Neuron (in vitro differentiated cells): ENCODE data around the gene CRHR1.
"Not testable (repeated sequence)": the region's sequence is repeated elsewhere in the genome, so short reads cannot be mapped to it uniquely, and the experiment has no call there.

ENCODE experiments used
- H2AFZ ChIP-seq: one replicate; pipeline ENCODE4 v1.6.1; 2013; ENCODE audit warnings: low read depth, mild to moderate bottlenecking, inconsistent platforms, low read length, moderate library complexity
- H3K27me3 ChIP-seq: one replicate; pipeline ENCODE4 v1.6.1; 2013; ENCODE audit warnings: low read length; ENCODE audit not compliant: insufficient read depth
- H3K36me3 ChIP-seq: one replicate; pipeline ENCODE4 v1.6.1; 2013; ENCODE audit warnings: low read length; ENCODE audit not compliant: insufficient read depth
- H3K4me1 ChIP-seq: one replicate; pipeline ENCODE4 v1.6.1; 2013; ENCODE audit warnings: low read length; ENCODE audit not compliant: insufficient read depth
- H3K4me3 ChIP-seq: 2 replicates; pipeline ENCODE4 v1.5.1; 2013; ENCODE audit warnings: mild to moderate bottlenecking, low read length, moderate library complexity
- H3K9me3 ChIP-seq: one replicate; pipeline ENCODE4 v1.6.1; 2013; ENCODE audit warnings: low read length

CRHR1 gene

GRCh38 chr17:45849536-45849990 is 65.4 kb downstream of the CRHR1 start:
- Histone ChIP-seq H3K27me3 (peaks cover 2% of the 10 kb centered on the region), H3K9me3 (no peaks in the 10 kb centered on the region), H3K36me3 (no peaks in the 10 kb centered on the region), H3K4me3 (no peak overlapping the region), H3K4me1 (no peaks in the 10 kb centered on the region), H2AFZ (no peak overlapping the region)

GRCh38 chr17:45850011-45850410 is 65.9 kb downstream of the CRHR1 start:
- Histone ChIP-seq H2AFZ (no peak overlapping the region), H3K27me3 (peaks cover 2% of the 10 kb centered on the region), H3K4me3 (no peak overlapping the region), H3K9me3 (no peaks in the 10 kb centered on the region), H3K4me1 (no peaks in the 10 kb centered on the region), H3K36me3 (no peaks in the 10 kb centered on the region)

- Histone ChIP-seq H2AFZ (no peak overlapping the region), H3K9me3 (no peaks in the 10 kb centered on the region), H3K36me3 (no peaks in the 10 kb centered on the region), H3K27me3 (peaks cover 2% of the 10 kb centered on the region), H3K4me1 (no peaks in the 10 kb centered on the region), H3K4me3 (no peak overlapping the region)
Observed at GRCh38 chr17:45850468-45850867, 66.3 kb downstream of the CRHR1 start.

- H3K4me3 ChIP-seq: no peak overlapping the region
- no peaks in the 10 kb centered on the region for H3K9me3 ChIP-seq
- H2AFZ ChIP-seq: no peak overlapping the region
- H3K36me3 ChIP-seq: no peaks in the 10 kb centered on the region
- H3K27me3 ChIP-seq: peaks cover 2% of the 10 kb centered on the region
- no peaks in the 10 kb centered on the region for H3K4me1 ChIP-seq
Observed at GRCh38 chr17:45851022-45851421, 66.9 kb downstream of the CRHR1 start.

- H2AFZ ChIP-seq: no peak overlapping the region
- peaks cover 2% of the 10 kb centered on the region for H3K27me3 ChIP-seq
- no peak overlapping the region for H3K4me3 ChIP-seq
- H3K9me3 ChIP-seq: no peaks in the 10 kb centered on the region
- no peaks in the 10 kb centered on the region for H3K36me3 ChIP-seq
- H3K4me1 ChIP-seq: no peaks in the 10 kb centered on the region
Observed at GRCh38 chr17:45851464-45851863, 67.3 kb downstream of the CRHR1 start.

GRCh38 chr17:45851873-45852272 is 67.8 kb downstream of the CRHR1 start:
- Histone ChIP-seq H3K9me3 (no peaks in the 10 kb centered on the region), H3K4me3 (no peak overlapping the region), H3K27me3 (peaks cover 2% of the 10 kb centered on the region), H3K36me3 (no peaks in the 10 kb centered on the region), H2AFZ (no peak overlapping the region), H3K4me1 (no peaks in the 10 kb centered on the region)

- H3K9me3 ChIP-seq: no peaks in the 10 kb centered on the region
- no peak overlapping the region for H3K4me3 ChIP-seq
- no peak overlapping the region for H2AFZ ChIP-seq
- no peaks in the 10 kb centered on the region for H3K4me1 ChIP-seq
- H3K27me3 ChIP-seq: peaks cover 2% of the 10 kb centered on the region
- no peaks in the 10 kb centered on the region for H3K36me3 ChIP-seq
Observed at GRCh38 chr17:45852535-45853297, 68.6 kb downstream of the CRHR1 start.

GRCh38 chr17:45854209-45854608 is 70.1 kb downstream of the CRHR1 start:
- peaks cover 2% of the 10 kb centered on the region for H3K27me3 ChIP-seq
- no peaks in the 10 kb centered on the region for H3K9me3 ChIP-seq
- no peaks in the 10 kb centered on the region for H3K36me3 ChIP-seq
- H2AFZ ChIP-seq: no peak overlapping the region
- no peak overlapping the region for H3K4me3 ChIP-seq
- no peaks in the 10 kb centered on the region for H3K4me1 ChIP-seq

GRCh38 chr17:45855691-45856336 is 71.7 kb downstream of the CRHR1 start:
- no peaks in the 10 kb centered on the region for H3K4me1 ChIP-seq
- no peaks in the 10 kb centered on the region for H3K36me3 ChIP-seq
- peaks cover 4% of the 10 kb centered on the region for H3K27me3 ChIP-seq
- no peak overlapping the region for H3K4me3 ChIP-seq
- H3K9me3 ChIP-seq: no peaks in the 10 kb centered on the region
- no peak overlapping the region for H2AFZ ChIP-seq

GRCh38 chr17:45857977-45858708 is 74.0 kb downstream of the CRHR1 start:
- peaks cover 5% of the 10 kb centered on the region for H3K27me3 ChIP-seq
- H2AFZ ChIP-seq: no peak overlapping the region
- no peak overlapping the region for H3K4me3 ChIP-seq
- no peaks in the 10 kb centered on the region for H3K4me1 ChIP-seq
- H3K36me3 ChIP-seq: no peaks in the 10 kb centered on the region
- H3K9me3 ChIP-seq: no peaks in the 10 kb centered on the region

- no peaks in the 10 kb centered on the region for H3K9me3 ChIP-seq
- H3K36me3 ChIP-seq: no peaks in the 10 kb centered on the region
- H3K4me1 ChIP-seq: no peaks in the 10 kb centered on the region
- H2AFZ ChIP-seq: no peak overlapping the region
- H3K4me3 ChIP-seq: no peak overlapping the region
- H3K27me3 ChIP-seq: peaks cover 12% of the 10 kb centered on the region
Observed at GRCh38 chr17:45861165-45861564, 77.0 kb downstream of the CRHR1 start.

- H3K4me1 ChIP-seq, H3K9me3 ChIP-seq, H2AFZ ChIP-seq, H3K36me3 ChIP-seq, H3K4me3 ChIP-seq: not testable (repeated sequence)
- H3K27me3 ChIP-seq: peaks cover 12% of the 10 kb centered on the region
Observed at GRCh38 chr17:45862127-45862526, 78.0 kb downstream of the CRHR1 start.
